Activated naive CD4-positive, alpha-beta T cell treated with anti-CD3 and anti-CD28 coated beads, Interleukin-2, amount 50 U/mL, for 24 hours (primary cell): ENCODE results near the gene RAB11FIP3.
"Not testable (repeated sequence)": the region's sequence is repeated elsewhere in the genome, so short reads cannot be mapped to it uniquely, and the experiment has no call there.

Experiments
- H3K27ac Mint-ChIP-seq: one replicate; pipeline ENCODE4 v1.8.0; 2021; ENCODE audit warnings: mild to moderate bottlenecking, mixed read lengths
- H3K27me3 Mint-ChIP-seq: one replicate; pipeline ENCODE4 v1.8.0; 2021; ENCODE audit warnings: mixed read lengths
- H3K36me3 Mint-ChIP-seq: one replicate; pipeline ENCODE4 v1.8.0; 2021; ENCODE audit warnings: mixed read lengths
- H3K4me1 Mint-ChIP-seq: one replicate; pipeline ENCODE4 v1.8.0; 2021; ENCODE audit warnings: mixed read lengths
- H3K4me3 Mint-ChIP-seq: one replicate; pipeline ENCODE4 v1.8.0; 2021; ENCODE audit warnings: mild to moderate bottlenecking, mixed read lengths
- H3K9me3 Mint-ChIP-seq: one replicate; pipeline ENCODE4 v1.8.0; 2021; ENCODE audit warnings: mixed read lengths

RAB11FIP3 gene, protein sequence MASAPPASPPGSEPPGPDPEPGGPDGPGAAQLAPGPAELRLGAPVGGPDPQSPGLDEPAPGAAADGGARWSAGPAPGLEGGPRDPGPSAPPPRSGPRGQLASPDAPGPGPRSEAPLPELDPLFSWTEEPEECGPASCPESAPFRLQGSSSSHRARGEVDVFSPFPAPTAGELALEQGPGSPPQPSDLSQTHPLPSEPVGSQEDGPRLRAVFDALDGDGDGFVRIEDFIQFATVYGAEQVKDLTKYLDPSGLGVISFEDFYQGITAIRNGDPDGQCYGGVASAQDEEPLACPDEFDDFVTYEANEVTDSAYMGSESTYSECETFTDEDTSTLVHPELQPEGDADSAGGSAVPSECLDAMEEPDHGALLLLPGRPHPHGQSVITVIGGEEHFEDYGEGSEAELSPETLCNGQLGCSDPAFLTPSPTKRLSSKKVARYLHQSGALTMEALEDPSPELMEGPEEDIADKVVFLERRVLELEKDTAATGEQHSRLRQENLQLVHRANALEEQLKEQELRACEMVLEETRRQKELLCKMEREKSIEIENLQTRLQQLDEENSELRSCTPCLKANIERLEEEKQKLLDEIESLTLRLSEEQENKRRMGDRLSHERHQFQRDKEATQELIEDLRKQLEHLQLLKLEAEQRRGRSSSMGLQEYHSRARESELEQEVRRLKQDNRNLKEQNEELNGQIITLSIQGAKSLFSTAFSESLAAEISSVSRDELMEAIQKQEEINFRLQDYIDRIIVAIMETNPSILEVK

DNA sequence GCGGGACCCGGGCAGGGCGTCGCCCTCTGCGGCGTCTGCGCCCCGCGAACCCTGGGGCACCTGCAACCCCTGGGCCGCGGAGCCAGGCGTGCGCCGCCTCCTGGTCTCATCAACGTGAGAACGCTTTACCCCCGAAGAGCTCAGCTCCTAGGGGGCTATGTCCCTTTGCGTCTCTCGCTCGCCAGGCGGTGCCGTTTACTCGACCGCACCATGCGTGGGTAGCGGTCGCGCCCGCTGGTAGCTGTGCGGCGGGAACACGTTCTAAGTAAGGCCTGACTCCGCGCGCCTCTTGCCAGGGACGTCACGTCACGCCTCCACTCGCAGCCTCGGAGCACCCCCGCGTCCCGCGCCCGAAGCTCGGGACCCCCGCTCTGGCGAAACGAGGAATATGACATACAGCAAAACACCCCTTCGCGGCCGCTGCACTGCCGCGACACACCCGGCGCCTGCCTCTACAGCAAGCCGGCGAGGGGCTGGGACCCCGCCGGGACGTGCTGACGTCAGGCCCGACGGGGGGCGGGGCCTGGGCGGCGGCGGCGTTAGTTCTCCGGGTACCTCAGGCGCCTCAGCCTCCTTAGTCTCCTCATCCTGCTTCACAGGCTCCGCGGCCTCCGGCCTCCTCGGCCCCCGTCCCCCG lies at the start of gene RAB11FIP3:
Gene RAB11FIP3 (plus strand): TSS at position 568 of the 637 bp plus-strand sequence. CDS start 358 bp downstream, outside the sequence.
- H3K4me3 Mint-ChIP-seq, result peak within 1 kb of the TSS; percentile 88
- H3K27me3 Mint-ChIP-seq, result no peaks in the 10 kb centered on the region
- peaks cover 3% of the 10 kb centered on the region for H3K36me3 Mint-ChIP-seq
- H3K9me3 Mint-ChIP-seq, result no peaks in the 10 kb centered on the region
- H3K4me1 Mint-ChIP-seq, result peaks cover 32% of the 10 kb centered on the region
- H3K27ac Mint-ChIP-seq, result peak within 1 kb of the TSS; percentile 90

DNA sequence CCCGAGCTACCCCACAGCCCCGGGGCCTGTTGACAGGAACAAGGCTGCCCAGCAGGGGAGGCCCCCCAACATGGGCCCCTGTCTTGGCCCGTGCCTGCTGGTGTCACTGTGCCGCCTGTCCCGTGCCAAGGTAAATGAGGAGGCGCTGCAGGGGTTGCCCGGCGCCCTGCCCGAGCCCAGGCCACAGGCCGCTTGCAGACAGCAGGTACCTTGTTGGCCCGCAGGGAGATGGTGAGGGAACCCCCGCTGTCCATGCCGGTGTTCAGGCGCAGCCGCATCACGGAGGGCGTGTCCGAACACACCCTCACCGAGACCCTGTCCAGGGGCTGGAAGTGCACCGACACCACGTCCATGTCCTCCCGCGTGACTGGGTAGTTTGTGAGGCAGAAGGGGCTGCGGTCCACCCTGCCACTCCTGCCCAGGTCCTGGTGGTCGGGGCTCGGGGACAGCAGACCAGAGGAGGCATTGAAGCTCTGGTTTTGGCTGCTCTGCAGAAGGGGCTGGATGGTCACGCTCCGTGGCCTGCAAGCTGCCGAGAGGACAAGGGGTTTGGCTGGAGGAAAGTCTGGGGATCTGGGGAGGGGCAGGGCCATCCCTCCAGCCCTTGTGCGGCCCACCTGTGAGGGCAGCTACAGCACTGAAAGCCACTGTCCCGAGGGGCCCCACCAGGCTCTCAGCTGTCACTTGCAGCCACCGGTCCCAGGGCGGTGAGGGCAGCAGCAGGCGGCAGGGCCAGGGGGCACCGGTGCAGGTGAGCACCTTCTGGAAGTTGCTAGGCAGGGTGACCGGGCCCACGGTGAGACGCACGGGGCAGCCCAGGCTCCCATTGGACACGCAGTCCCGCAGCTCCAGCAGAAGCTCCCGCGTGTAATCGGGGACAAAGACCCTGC lies 49.3 kb upstream of the RAB11FIP3 start:
- Mint-ChIP-seq H3K4me1 (peaks cover 15% of the 10 kb centered on the region), H3K36me3 (no peaks in the 10 kb centered on the region), H3K27ac (no peak overlapping the region), H3K27me3 (no peaks in the 10 kb centered on the region), H3K4me3 (no peak overlapping the region), H3K9me3 (no peaks in the 10 kb centered on the region)

DNA sequence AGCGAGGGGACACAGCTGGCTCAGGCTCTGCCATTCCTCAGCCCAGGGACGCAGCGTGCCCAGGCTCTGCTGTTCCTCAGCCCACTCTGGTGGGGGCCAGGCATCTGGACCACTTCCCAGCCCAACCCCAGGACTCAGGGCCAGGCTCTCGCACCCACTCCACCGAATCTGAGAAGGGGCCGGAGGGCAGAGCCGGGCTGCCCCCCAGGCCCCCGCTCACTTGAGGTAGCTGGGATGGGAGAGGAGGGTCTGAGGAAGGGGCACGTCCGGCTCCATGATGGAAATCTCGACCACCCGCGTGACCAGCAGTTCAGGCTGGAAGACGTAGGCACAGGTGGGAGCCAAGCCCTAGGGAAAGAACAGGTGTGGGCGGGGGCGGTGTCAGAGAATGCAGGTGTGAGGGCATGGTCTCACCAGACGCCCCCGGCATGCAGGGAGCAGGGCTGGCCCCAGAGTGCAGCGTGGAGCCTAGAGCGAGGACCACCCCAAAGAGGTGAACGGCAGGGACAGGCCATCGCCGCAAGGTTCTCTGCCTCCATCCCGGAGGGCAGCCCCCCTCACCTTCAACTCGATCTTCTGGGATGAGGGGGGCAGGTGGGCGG lies 48.5 kb upstream of the RAB11FIP3 start:
- Mint-ChIP-seq H3K36me3 (no peaks in the 10 kb centered on the region), H3K4me3 (no peak overlapping the region), H3K27ac (no peak overlapping the region), H3K27me3 (no peaks in the 10 kb centered on the region), H3K9me3 (no peaks in the 10 kb centered on the region), H3K4me1 (peaks cover 13% of the 10 kb centered on the region)

DNA sequence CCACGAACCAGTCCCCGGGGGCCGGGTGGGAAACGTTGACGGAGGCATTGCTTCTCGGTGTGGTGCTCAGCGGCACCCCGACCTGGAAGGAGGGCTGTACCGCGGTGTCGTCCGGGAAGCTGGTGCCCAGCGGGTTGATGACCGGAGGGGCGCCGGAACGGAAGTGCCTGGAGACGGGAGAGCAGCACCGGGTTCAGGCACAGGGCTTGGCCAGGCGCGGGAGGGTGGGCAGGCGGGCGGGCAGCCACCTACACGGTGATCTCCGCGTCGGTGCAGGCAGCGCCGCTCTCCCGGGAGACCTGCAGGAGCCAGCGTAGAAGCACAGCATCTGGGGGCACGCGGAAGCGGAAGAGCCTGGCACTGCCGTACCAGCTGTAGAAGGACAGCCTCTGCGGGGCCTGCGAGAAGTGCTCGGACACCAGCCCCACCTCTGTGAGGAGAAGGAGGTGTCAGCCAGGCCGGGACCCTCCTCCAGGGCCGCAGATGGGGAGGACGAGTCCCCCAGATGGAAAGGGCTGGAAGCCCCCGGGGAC lies 48.0 kb upstream of the RAB11FIP3 start:
- no peaks in the 10 kb centered on the region for H3K36me3 Mint-ChIP-seq
- no peak overlapping the region for H3K4me3 Mint-ChIP-seq
- H3K9me3 Mint-ChIP-seq, result no peaks in the 10 kb centered on the region
- H3K4me1 Mint-ChIP-seq, result peaks cover 12% of the 10 kb centered on the region
- H3K27ac Mint-ChIP-seq, result no peak overlapping the region
- H3K27me3 Mint-ChIP-seq, result no peaks in the 10 kb centered on the region

DNA sequence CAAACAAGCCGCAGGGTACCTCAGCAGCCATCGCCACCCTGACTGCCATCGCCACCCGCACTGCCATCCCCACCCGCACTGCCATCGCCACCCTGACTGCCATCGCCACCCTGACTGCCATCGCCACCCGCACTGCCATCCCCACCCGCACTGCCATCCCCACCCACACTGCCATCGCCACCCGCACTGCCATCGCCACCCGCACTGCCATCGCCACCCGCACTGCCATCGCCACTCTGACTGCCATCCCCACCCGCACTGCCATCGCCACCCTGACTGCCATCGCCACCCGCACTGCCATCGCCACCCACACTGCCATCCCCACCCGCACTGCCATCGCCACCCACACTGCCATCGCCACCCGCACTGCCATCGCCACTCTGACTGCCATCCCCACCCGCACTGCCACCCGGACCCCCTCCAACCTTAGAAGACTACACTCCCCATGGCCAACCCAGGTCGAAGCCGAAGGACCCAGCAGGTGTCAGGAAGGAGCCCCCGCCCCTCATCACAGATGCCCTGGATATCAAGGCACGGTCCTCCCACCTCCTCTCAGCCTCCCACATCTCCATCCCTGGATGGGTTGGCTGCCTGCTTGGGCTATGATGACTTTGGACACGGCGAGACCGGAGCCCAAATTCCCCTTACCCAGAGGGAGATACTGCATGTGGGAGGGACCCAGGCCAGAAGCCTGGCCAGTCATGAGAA lies 47.2 kb upstream of the RAB11FIP3 start:
- H3K36me3 Mint-ChIP-seq, H3K9me3 Mint-ChIP-seq, H3K27me3 Mint-ChIP-seq, H3K27ac Mint-ChIP-seq, H3K4me3 Mint-ChIP-seq: not testable (repeated sequence)
- H3K4me1 Mint-ChIP-seq, result peaks cover 20% of the 10 kb centered on the region

DNA sequence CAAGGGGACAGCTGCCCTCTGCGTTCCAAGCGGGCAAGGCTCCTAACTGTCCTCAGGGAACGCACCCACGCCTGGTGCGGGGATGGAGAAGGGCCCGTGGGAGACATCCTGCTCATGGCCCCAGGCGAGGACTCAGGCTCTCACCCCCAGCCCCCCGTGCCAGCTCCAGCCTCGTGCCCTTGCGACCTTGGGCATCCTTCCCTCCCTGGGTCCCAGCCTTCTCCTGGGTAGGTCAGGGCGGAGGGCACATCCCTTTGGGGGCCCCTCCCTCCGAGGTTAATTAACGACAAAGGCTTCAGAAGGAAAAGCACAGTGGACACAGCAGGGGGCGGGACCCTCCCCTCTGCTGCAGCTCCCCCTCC lies 46.6 kb upstream of the RAB11FIP3 start:
- Mint-ChIP-seq H3K4me1 (peaks cover 25% of the 10 kb centered on the region), H3K27me3 (no peaks in the 10 kb centered on the region), H3K9me3 (no peaks in the 10 kb centered on the region), H3K36me3 (no peaks in the 10 kb centered on the region), H3K4me3 (no peak overlapping the region), H3K27ac (no peak overlapping the region)

DNA sequence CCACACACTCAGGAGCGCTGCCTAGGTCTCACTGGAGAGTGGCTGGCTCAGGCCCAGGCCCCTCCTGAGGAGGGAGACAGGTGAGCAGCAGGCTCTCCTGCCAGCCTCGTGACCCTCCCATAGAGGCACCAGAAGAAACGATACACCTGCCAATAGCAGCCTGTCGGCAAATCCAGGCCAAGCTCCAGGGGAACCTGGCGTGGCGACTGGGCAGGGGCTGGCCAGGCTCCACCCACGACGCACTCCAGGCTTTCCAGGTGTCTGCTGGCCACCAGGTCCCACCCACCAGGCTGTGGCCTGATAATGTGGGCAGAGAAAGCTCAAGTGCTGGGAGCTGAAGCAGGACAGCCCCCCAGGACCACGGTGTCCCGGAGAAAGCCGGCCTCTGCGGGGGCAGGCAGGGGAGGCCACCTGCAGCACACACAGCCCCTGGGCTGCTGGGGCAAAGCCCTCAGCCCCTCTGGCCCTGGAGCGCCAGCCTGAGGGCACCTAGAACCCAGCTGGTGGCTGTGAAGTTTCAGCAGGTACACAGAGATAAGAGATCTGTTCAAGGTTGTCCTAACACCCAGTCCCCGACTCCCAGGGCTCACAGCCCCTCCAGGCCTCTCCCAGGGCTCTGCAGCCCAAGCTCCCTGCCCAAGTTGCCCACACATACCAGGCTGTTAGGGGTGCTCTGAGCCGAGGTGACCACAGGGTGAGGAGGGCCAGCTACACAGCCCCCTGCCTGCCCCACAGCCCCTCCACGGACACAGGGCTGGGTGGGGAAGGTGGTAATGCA lies 46.1 kb upstream of the RAB11FIP3 start:
- H3K9me3 Mint-ChIP-seq, result no peaks in the 10 kb centered on the region
- H3K27ac Mint-ChIP-seq, result no peak overlapping the region
- H3K4me3 Mint-ChIP-seq, result peak overlapping the region; percentile 83
- peaks cover 25% of the 10 kb centered on the region for H3K4me1 Mint-ChIP-seq
- no peaks in the 10 kb centered on the region for H3K36me3 Mint-ChIP-seq
- no peaks in the 10 kb centered on the region for H3K27me3 Mint-ChIP-seq

DNA sequence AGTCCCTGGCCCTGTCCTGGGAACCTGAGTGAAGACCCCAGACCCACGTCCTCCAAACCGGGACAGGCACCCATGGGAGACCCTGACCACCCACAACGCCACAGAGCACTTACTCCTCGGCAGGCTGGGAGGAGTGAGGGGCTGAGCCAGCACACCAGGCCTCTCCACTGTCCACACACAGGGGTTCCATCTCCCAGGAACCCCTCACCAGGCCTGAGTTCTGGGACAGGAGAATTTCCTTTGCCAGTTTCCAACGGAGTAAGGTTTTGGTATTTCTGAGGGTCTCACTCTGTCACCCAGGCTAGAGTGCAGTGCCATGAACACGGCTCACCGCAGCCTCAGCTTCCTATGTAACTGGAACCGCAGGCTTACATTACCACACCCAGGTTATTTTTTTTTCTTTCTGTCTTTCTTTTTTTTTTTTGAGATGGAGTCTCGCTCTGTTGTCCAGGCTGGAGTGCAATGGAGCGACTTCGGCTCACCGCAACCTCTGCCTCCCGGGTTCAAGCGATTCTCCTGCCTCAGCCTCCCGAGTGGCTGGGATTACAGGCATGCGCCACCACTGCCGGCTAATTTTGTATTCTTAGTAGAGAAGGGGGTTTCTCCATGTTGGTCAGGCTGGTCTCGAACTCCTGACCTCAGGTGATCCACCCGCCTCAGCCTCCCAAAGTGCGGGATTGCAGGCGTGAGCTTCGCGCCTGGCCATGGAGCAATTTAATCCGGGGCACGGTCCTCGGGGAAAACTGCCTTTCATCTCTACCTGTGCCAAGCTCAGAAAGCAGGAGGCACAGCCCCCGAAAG lies 45.3 kb upstream of the RAB11FIP3 start:
- Mint-ChIP-seq H3K9me3 (no peaks in the 10 kb centered on the region), H3K27me3 (no peaks in the 10 kb centered on the region), H3K4me3 (peak overlapping the region; percentile 83), H3K4me1 (peaks cover 25% of the 10 kb centered on the region), H3K36me3 (no peaks in the 10 kb centered on the region), H3K27ac (peak overlapping the region; percentile 70)

DNA sequence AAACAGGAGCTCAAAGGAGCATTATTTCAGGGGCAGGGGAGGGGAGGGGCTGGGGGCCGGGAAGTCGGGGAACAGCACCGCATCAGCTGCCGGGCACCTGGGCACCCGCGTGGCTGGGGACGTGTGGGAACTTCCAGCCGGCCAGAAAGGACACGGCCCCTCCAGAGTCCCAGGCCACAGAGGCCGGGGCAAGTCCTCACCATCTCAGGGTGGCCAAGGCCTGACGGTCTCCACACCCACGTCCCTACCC lies 44.8 kb upstream of the RAB11FIP3 start:
- Mint-ChIP-seq H3K9me3 (no peaks in the 10 kb centered on the region), H3K27me3 (no peaks in the 10 kb centered on the region), H3K4me1 (peaks cover 25% of the 10 kb centered on the region), H3K36me3 (no peaks in the 10 kb centered on the region), H3K27ac (no peak overlapping the region), H3K4me3 (peak overlapping the region; percentile 83)

DNA sequence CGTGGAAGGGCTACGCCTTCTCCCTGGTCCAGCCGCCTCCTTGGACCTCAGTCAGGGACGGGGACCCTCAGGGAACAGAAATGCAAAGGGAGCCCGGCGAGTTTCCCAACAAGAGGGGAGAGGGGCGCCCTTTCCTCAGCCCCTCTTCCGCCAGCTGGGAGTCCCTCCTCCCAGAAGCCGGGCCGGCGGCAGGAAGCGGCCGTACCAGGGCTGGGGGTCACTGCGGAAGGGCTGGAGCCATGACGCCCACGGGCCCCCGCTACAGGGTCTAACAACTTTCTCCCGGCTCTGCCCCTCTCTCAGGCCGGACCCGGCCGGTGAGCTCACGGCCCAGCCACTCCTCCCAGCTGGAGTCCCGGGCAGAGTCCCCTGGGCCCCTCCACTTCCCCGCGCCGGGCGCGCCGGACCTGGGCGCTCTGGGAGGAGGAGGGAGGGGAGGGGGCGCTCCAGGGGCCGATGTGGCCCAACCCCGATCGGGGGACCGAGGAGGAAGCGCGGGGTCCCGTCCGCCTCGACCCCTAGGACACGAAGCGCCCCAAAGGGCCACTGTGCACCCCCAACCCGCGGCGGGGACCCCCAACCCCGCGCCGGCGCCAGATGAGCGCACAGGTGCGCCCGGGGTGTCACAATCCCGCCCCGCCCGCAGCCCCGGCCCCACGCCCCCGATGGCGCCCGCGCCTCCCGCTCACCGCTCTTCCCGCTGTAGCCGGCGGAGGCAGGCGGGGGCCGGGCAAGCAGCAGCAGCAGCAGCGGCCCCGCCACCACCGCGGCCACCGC lies 44.2 kb upstream of the RAB11FIP3 start:
- H3K27ac Mint-ChIP-seq, result no peak overlapping the region
- H3K4me3 Mint-ChIP-seq, result peak overlapping the region; percentile 69
- H3K27me3 Mint-ChIP-seq, result no peaks in the 10 kb centered on the region
- no peaks in the 10 kb centered on the region for H3K9me3 Mint-ChIP-seq
- peaks cover 25% of the 10 kb centered on the region for H3K4me1 Mint-ChIP-seq
- no peaks in the 10 kb centered on the region for H3K36me3 Mint-ChIP-seq

DNA sequence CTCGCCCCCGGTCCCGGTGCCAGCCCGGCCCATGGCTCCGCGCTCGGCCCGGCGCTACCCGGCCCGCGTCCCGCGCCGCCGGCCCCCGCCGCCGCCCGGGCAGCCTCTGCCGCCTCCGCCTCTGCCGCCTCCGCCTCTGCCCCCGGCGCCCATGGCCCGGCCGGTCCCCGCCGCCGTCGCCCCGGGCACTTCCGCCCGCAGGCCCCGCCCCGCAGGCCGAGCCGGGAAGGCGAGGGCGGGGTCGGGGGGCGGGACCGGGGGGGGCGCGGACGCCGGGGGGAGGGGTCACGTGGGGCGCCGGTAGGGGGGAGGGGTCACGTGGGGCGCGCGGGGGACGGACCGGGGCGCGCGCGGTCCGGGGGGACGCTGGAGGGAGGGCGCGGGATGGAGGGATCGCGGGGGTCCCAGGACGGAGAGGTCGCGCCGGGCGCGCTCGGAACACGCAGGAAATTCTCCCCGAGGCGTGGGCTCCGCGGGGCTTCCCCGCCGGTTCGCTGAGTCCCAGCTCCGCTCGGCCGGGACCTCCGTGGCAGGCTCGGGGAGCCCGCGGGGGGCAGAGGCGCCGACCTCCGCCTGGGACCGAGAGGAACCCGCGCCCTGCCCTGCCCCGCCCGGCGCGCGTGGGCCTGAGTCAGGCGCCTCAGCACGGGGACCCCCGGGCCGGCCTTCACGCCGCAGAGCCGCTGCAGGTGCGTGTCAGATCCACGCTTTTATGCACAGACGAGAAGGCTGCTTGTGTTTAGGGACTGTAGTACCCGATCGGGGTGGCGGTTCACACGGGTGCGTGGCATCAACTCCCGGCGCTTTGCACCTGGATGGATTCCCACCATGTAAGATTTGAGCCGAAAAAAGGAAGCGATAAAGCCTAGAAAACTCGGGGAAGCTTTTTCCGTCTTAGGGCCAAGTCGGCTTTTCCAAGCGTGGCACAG lies 43.4 kb upstream of the RAB11FIP3 start, which contains the start of gene PGAP6:
Gene PGAP6 (minus strand): TSS at position 190 of the 929 bp plus-strand sequence. CDS start 157 bp downstream, at position 33.
- H3K4me1 Mint-ChIP-seq, result peaks cover 25% of the 10 kb centered on the region
- H3K27ac Mint-ChIP-seq, result peak within 1 kb of the TSS; percentile 87
- H3K4me3 Mint-ChIP-seq, result peak within 1 kb of the TSS; percentile 71
- H3K27me3 Mint-ChIP-seq, result no peaks in the 10 kb centered on the region
- no peaks in the 10 kb centered on the region for H3K9me3 Mint-ChIP-seq
- H3K36me3 Mint-ChIP-seq, result no peaks in the 10 kb centered on the region
